Cardiac fibroblast (primary cell): ENCODE measurements around the gene RBMS3.

ENCODE experiments used
- DNase-seq, 2 donors: peaks; one replicate each; pipeline versions ENCODE4 v3.0.0 to v3.0.0-alpha.2; 2010; ENCODE audit warnings: low read depth in 2 of 2
- H3K4me3 ChIP-seq, 2 donors: replicated peaks in 1 of 2; 1 replicate in 1 of 2; 2 replicates in 1 of 2; pipeline ENCODE4 v1.5.1; 2011; ENCODE audit warnings: low read depth in 2 of 2, low read length in 2 of 2, mild to moderate bottlenecking in 2 of 2, moderate library complexity in 1 of 2
- CTCF ChIP-seq: IDR thresholded peaks from one replicate; pipeline ENCODE4 v1.5.1; 2011; ENCODE audit warnings: low read depth, mild to moderate bottlenecking, low read length, inconsistent platforms

RBMS3 gene

DNA sequence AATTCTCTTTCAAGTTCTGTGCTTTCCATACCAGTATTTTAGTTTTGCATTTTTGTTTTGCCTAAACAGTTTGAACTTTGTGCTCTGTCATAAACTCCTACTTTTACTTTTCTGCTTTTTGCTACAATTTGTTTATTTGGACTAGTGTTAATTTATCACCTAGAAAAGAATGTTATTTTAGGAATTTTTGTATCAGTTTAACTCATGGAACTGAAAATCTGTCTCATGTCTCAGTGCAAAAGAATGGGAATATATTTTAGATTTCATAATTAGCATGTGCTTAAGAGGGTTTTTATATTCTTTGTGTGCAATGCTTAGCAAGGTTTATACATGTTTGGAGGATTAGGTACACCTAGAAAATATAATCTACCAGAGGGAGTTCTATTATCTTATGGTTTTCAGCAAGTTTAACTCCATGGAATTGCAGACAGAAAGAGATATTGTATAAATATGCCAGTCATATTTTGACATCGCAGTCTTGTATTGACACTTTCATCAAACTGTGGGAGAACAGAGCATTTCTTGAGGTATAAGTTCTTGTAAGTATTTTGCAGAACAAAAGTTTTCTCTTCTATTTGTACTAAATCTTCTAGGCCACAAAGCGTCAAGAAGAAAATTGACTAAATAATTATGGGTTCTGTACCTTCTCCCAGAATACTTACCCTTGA, 409.9 kb downstream of the RBMS3 start:
- no peak for DNase-seq
- H3K4me3 ChIP-seq = no peak overlapping the region
- no peak for TF ChIP-seq CTCF

DNA sequence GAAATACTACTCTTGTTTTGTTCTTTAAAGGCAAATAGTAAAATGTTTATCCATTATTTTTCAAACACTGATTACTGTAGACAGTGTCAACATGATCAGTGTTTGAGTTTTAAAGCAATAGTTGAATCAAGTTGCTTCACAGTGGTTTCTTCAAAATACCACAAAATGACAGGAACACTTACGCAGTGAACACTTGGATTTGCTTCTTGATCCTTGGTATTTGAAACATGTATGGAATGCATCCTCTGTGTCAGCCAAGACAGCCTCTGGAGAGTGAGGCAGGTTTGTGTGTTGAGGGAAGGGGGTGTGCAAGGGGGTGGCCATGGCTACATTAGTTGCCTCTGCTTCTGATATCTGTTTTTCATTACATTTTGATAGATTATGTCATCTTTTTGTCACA, 413.0 kb downstream of the RBMS3 start:
- H3K4me3 ChIP-seq = no peak overlapping the region
- no peak for TF ChIP-seq CTCF

GRCh38 chr3:29694331-29694730, 413.5 kb downstream of the RBMS3 start:
- no peak for TF ChIP-seq CTCF
- DNase-seq = peak in 1 of 2 donors; percentile 26
- no peak overlapping the region for H3K4me3 ChIP-seq

More for the DNA sequence above, 413.0 kb downstream of the RBMS3 start:
- peak; percentile 97 to 98 for DNase-seq

DNA sequence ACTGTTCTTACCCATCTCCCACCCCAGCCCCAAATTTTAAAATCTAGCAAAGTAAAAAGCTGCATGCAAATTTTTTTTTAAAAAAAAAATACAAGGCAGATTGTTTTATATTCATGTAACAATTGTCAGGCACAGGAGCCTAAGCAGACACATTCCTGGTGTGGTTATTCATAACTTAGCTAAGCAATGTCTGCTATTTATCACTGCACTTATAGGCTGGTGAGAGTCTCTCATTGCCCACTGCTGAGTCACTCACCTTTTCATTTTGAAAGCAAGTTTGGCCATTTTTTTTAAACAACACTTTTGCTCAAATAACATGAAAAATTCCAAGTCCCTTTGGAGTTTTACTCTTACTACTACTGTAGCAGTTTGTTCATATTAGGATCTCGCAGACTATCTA, 413.9 kb downstream of the RBMS3 start:
- peak; percentile 97 to 98 for DNase-seq
- H3K4me3 ChIP-seq = no peak overlapping the region
- no peak for TF ChIP-seq CTCF

DNA sequence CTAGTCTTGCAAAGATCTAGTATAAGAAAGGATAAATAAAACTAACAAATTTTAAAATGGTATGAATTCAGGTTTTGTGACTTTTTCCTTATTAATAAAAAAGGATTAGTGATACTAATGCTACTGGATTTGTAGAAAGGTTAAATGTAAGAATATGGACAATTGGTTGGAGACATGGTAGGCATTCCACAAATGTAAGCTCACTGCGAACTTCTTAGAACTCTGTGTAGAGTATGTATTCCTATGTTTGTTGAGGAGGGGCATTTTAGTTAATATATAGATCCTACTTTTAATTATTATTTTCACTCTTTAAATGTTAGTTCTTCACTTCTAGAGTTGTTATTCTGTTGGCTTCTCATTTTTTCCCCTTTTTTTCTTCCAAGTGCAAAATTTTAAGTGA, 414.3 kb downstream of the RBMS3 start:
- H3K4me3 ChIP-seq = no peak overlapping the region
- DNase-seq = peak in 1 of 2 donors; percentile 67
- no peak for TF ChIP-seq CTCF

DNA sequence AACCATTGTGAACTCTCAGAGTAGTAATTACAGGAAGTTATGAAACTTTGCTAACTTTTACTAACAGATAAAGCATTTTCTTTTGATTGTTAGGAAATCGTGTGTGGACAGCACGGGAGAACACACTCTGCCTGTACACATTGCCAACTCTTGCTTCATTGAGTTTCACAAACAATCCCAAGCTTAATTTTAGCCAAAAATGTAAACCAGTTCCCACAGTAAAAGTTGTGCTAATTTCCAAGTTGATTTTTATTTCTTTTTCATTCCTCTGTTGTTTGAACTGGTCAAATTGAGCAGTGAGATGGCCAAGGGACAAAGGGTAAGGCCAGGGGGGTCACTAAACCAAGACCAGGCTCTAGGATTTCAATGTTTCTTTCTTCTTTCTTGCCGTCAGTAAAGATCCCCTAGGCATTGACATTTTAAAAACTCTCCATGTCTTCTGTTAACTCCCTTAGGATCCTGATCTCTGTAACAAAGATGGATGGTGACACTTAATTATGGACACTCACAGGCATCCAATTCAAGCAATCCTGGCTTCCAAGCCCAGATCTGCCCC, 414.9 kb downstream of the RBMS3 start:
- H3K4me3 ChIP-seq = no peak overlapping the region
- TF ChIP-seq CTCF = no peak
- peak; percentile 96 to 97 for DNase-seq
